NCI-H1048 (cell line): Measurements from ENCODE around the gene CACNA1S.

Experiments
- DNase-seq: peaks from one replicate; lab custom pipeline; 2025; lab: John Stamatoyannopoulos, UW

CACNA1S gene

GRCh38 chr1:201093962-201094361 lies 18.3 kb downstream of the CACNA1S start:
- DNase-seq: no peak

GRCh38 chr1:201093561-201093960 lies 18.7 kb downstream of the CACNA1S start:
- DNase-seq: no peak

- no peak for DNase-seq
Observed at GRCh38 chr1:201092738-201093137, 19.5 kb downstream of the CACNA1S start.

GRCh38 chr1:201091256-201091655 lies 21.0 kb downstream of the CACNA1S start:
- DNase-seq: no peak

- no peak for DNase-seq
Observed at GRCh38 chr1:201090541-201090940, 21.7 kb downstream of the CACNA1S start.

GRCh38 chr1:201089596-201089995 lies 22.6 kb downstream of the CACNA1S start:
- DNase-seq: no peak

- DNase-seq: no peak
Observed at GRCh38 chr1:201088901-201089525, 23.2 kb downstream of the CACNA1S start.

GRCh38 chr1:201088395-201088794 lies 23.8 kb downstream of the CACNA1S start:
- no peak for DNase-seq

GRCh38 chr1:201085902-201086735 lies 26.1 kb downstream of the CACNA1S start:
- no peak for DNase-seq

- DNase-seq: no peak
Observed at GRCh38 chr1:201084295-201084694, 27.9 kb downstream of the CACNA1S start.

- no peak for DNase-seq
Observed at GRCh38 chr1:201083741-201084140, 28.5 kb downstream of the CACNA1S start.

- DNase-seq: no peak
Observed at GRCh38 chr1:201080135-201080534, 32.1 kb downstream of the CACNA1S start.

GRCh38 chr1:201077736-201078135 lies 34.5 kb downstream of the CACNA1S start:
- no peak for DNase-seq

GRCh38 chr1:201077116-201077515 lies 35.1 kb downstream of the CACNA1S start:
- DNase-seq: no peak

GRCh38 chr1:201076092-201076491 lies 36.1 kb downstream of the CACNA1S start:
- no peak for DNase-seq

GRCh38 chr1:201074018-201074417 lies 38.2 kb downstream of the CACNA1S start:
- DNase-seq: no peak

GRCh38 chr1:201072922-201073321 lies 39.3 kb downstream of the CACNA1S start:
- no peak for DNase-seq

- DNase-seq: no peak
Observed at GRCh38 chr1:201072149-201072548, 40.1 kb downstream of the CACNA1S start.

GRCh38 chr1:201069636-201070035 lies 42.6 kb downstream of the CACNA1S start:
- DNase-seq: no peak

- no peak for DNase-seq
Observed at GRCh38 chr1:201068976-201069375, 43.2 kb downstream of the CACNA1S start.

GRCh38 chr1:201066986-201067385 lies 45.2 kb downstream of the CACNA1S start:
- no peak for DNase-seq

GRCh38 chr1:201065686-201066085 lies 46.5 kb downstream of the CACNA1S start:
- DNase-seq: no peak

- DNase-seq: no peak
Observed at GRCh38 chr1:201064806-201065205, 47.4 kb downstream of the CACNA1S start.

- no peak for DNase-seq
Observed at GRCh38 chr1:201063145-201063544, 49.1 kb downstream of the CACNA1S start.
